GM12875 (cell line): ENCODE data around the gene CHCHD3.

Experiments used
- H3K4me3 ChIP-seq: one replicate; pipeline ENCODE4 v1.5.1; 2011; ENCODE audit warnings: low read depth, low read length, control low read depth
- TF ChIP-seq, protein P1 (sequence below): IDR thresholded peaks from 2 replicates; pipeline ENCODE4 v1.5.1; 2011; ENCODE audit warnings: low read depth, mild to moderate bottlenecking, control low read depth, inconsistent platforms, low read length, moderate library complexity, borderline replicate concordance; ENCODE audit not compliant: insufficient read depth

CHCHD3 gene

DNA sequence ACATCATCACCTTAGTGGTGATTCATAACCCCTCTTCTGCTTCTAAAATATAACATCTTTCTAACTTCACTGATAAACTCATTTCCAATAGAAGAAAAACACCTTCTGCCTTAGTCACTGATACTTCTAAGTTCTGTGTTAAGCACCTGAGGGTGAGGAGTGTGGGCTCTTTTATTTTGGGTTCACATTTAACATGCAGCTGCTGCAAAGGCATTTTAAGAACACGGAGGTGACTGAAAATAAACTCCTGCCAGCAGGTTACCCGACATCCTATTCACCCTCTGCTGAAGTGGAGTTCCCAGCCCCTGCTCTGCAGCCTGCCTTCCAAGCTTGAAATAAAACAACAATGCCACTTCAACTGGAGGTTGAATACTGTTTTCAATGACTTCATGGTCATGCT lies 302.7 kb downstream of the CHCHD3 start:
- no peak overlapping the region for H3K4me3 ChIP-seq
- TF ChIP-seq, protein P1, sequence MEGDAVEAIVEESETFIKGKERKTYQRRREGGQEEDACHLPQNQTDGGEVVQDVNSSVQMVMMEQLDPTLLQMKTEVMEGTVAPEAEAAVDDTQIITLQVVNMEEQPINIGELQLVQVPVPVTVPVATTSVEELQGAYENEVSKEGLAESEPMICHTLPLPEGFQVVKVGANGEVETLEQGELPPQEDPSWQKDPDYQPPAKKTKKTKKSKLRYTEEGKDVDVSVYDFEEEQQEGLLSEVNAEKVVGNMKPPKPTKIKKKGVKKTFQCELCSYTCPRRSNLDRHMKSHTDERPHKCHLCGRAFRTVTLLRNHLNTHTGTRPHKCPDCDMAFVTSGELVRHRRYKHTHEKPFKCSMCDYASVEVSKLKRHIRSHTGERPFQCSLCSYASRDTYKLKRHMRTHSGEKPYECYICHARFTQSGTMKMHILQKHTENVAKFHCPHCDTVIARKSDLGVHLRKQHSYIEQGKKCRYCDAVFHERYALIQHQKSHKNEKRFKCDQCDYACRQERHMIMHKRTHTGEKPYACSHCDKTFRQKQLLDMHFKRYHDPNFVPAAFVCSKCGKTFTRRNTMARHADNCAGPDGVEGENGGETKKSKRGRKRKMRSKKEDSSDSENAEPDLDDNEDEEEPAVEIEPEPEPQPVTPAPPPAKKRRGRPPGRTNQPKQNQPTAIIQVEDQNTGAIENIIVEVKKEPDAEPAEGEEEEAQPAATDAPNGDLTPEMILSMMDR = no peak

DNA sequence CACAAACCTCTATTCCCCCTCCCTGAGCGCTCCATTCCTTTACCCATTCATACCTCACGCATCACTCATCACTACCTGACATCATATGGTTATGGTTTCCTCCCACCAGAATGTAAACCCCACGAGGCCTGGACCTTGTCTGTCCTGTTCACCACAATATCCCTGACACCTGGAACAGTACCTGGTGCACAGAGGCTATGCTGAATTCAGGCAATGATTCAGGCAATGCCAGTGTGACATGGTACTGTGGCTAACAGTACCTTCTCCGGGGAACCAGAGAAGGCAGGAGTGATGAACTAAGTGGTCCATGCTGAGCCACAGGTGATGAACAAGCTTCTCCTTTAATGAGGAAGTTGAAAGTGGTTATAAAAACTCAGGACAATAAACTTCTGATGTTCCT lies 303.1 kb downstream of the CHCHD3 start:
- no peak overlapping the region for H3K4me3 ChIP-seq
- TF ChIP-seq, protein P1 = no peak

DNA sequence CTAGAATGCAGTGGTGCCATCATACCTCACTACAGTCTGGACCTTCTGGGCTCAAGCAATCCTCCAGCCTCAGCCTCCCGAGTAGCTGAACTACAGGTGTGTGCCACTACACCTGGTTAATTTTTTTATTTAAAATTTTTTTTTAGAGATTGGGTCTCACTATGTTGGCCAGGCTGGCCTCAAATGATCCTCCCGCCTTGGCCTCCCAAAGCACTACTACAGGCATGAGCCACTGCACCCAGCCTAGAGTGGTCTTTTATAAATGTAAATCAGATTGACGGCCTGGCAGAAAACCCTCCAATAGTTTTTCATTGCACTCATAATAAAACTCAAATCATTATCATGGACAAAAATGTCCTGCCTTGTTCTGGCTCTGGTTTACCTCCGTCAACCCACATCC lies 303.9 kb downstream of the CHCHD3 start:
- H3K4me3 ChIP-seq = no peak overlapping the region
- TF ChIP-seq, protein P1 = no peak

DNA sequence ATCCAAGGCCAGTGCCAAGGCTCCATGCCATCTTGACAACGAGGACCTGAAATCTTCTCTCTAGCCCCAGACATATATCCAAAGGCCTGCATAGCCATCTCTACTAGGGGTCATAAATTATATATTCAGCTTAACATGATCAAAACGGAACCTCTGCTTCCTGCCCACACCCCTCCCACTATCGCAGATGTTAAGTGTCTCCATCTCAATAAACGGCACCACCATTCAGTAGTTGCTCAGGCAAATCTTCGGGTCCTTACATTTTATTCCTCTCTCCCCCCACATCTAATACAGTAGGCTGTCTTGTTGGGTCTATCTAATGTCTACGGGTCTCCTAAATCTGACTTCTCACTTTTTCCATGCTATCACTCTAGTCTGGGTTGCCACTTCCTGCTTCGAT lies 304.5 kb downstream of the CHCHD3 start:
- no peak overlapping the region for H3K4me3 ChIP-seq
- TF ChIP-seq, protein P1 = no peak

DNA sequence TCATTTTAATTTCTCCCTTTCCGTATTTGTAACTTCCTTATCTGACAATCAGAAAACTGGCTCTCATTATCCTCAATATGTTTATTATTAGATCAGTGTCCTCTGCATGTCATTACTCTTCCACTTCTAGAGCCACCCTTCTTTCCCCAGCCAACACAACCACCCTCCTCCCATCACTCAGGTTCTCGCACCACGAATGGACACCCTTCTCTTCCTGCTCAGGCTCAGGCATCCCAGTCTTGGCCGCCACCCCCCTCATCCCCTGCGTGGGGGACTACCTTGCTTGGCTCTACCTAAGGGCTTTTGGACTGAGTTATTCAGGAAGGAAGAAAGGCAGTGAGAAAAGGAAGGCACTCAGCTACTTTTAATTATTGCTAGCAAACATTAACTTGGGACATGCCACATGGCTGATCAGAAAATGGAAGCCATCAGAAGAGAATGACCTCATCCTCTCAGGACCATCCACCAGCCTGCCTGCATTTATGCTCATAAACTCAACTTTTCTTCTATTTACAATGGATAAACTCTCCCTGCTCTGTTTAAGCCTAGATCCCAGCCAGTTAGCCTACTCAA lies 305.8 kb downstream of the CHCHD3 start:
- no peak overlapping the region for H3K4me3 ChIP-seq
- TF ChIP-seq, protein P1 = no peak

DNA sequence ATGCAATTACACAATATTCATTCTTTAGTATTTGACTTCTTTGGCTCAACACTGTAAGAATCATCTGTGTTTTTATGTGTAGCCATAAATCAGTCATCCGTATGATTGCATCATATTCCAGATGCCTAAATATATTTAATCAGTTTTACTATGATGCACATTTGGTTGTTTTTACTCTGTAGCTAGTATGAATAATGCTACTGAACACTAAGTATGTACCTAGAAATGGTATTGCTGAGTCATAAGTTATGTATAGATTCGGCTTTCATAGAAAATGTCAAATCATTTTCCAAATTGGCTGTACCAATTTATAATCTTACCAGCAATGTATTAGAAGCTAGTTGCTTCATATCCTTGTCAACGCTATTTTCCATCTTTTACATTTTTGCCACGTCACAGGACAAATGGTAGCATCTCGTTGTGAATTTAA lies 308.3 kb downstream of the CHCHD3 start:
- TF ChIP-seq, protein P1 = no peak

DNA sequence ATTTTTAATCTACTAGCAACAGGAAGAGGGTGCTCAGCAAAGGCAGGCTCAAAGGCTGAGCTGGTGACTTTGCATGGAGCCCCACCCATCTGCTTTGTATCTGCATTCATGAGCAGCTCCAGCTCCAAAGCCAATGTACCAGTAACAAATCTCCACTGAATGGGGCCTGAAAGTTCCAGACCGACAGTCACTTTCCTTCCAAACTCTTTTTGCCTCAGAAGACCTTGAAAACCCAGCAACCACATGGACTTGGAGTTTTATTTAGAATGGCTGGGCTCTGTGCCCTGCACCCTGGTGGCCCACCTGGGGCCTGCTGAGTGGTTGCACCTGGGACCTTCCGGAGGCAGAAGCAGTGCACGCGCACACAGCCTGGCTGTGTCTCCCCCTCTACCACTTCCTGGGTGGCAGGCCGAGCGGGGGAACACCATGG lies 310.6 kb downstream of the CHCHD3 start:
- TF ChIP-seq, protein P1 = no peak

More for the DNA sequence above, 308.3 kb downstream of the CHCHD3 start:
- no peak overlapping the region for H3K4me3 ChIP-seq

More for the DNA sequence above, 310.6 kb downstream of the CHCHD3 start:
- H3K4me3 ChIP-seq = no peak overlapping the region
